ENCODE data around the gene LONP1. TPM values are rescaled to one million over a fixed set of nuclear protein-coding genes. Genes with fewer than 3 reads are reported as not detected.

LONP1 gene
- total and polyA plus RNA-seq, 2 of the 8 experiments (the other 6 are each of a cell fraction or from before 2014, with no cell fraction given): 98.1 to 117 TPM

DNA sequence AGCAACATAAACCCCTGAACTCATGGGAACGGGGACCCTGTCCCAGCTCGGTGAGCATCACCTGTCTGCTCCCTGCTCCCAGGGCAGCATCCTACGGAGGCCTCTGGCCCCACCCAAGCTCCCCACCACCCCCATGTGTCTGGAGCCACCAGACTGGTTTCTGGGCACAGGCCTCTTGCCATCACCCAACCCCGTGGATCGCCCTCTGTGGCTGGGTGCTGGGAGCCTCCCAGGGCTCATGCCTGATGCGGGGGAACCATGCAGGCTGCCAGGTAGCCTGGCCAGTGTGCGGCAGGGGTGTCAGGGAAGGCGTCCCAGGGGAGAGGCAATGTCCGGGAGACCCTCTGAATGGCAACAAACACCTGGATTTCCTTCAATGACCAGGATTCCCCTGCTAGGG, 42.4 kb downstream of the LONP1 start:
- Histone ChIP-seq H3K36me3 (ENCODE audit: control insufficient read depth in 2 of 4, insufficient read depth in 4 of 4, low read length in 3 of 4) (peaks cover 0 to 2% (median 0%) of the 10 kb centered on the region in 4 experiments; a peak in 1 of 8 replicates), H2BK20ac (ENCODE audit: low read length) (no peak overlapping the region), H3K14ac (ENCODE audit: insufficient read length) (no peak overlapping the region), H3K23me2 (ENCODE audit: low read depth, low read length) (peaks cover 22% of the 10 kb centered on the region; the same call in 1 of the 2 replicates), H3K79me1 (ENCODE audit: low read depth, low read length) (peaks cover 3% of the 10 kb centered on the region; the same call in 1 of the 2 replicates), H2BK15ac (ENCODE audit: low read length) (no peak overlapping the region), H3K18ac (ENCODE audit: extremely low read depth, low read length) (no peak overlapping the region), H4K5ac (ENCODE audit: insufficient read length, low read depth, low read length) (no peak overlapping the region), H3K4me2 (ENCODE audit: insufficient read depth in 1 of 2, low read depth in 2 of 2, low read length in 2 of 2) (no peak overlapping the region), H2AFZ (ENCODE audit: low read length) (no peak overlapping the region), H3K27me3 (replicated peaks in 1 of 4; ENCODE audit: control insufficient read depth in 3 of 4, extremely low read depth in 1 of 4, insufficient read depth in 3 of 4, low read length in 3 of 4) (no peaks in the 10 kb centered on the region), H2BK12ac (ENCODE audit: low read depth, low read length) (no peak overlapping the region), H3K9me3 (ENCODE audit: insufficient read depth in 2 of 2, low read depth in 1 of 2, low read length in 1 of 2) (no peaks in the 10 kb centered on the region), H2BK120ac (replicated peaks; ENCODE audit: low read depth, low read length) (no peak overlapping the region), H4K20me1 (replicated peaks in 1 of 2; ENCODE audit: control insufficient read depth in 1 of 2, insufficient read depth in 2 of 2, low read length in 2 of 2) (peaks cover 0 to 8% of the 10 kb centered on the region in 2 experiments), H4K8ac (ENCODE audit: extremely low read depth, insufficient read depth, low read length) (no peak overlapping the region), H4K91ac (replicated peaks; ENCODE audit: insufficient read length, low read length) (no peak overlapping the region), H3K9ac (replicated peaks in 1 of 4; ENCODE audit: extremely low read depth in 1 of 4, low read depth in 3 of 4, low read length in 3 of 4) (no peak overlapping the region), H3K79me2 (ENCODE audit: control insufficient read depth in 1 of 2, insufficient read depth in 2 of 2, low read length in 2 of 2) (no peaks in the 10 kb centered on the region), H2BK5ac (ENCODE audit: low read depth, low read length) (no peak overlapping the region), H2AK5ac (ENCODE audit: low read depth, low read length) (no peak overlapping the region), H3K23ac (ENCODE audit: insufficient read length) (no peak overlapping the region), H3K4ac (replicated peaks; ENCODE audit: insufficient read length, low read depth, low read length) (no peak overlapping the region), H3K27ac (ENCODE audit: low read depth, low read length) (no peak overlapping the region), H3K4me3 (ENCODE audit: extremely low read depth in 1 of 4, insufficient read depth in 2 of 4, low read depth in 3 of 4, low read length in 4 of 4) (no peak overlapping the region), H3K56ac (replicated peaks; ENCODE audit: insufficient read length, low read depth, low read length) (no peak overlapping the region), H3K4me1 (replicated peaks in 1 of 4; ENCODE audit: control insufficient read depth in 3 of 4, insufficient read depth in 4 of 4, low read length in 3 of 4) (peaks cover 0 to 14% (median 2%) of the 10 kb centered on the region in 4 experiments; a peak in 5 of 7 replicates)
- WGBS, 2 experiments (ENCODE audit: extremely low coverage in 1 of 2, insufficient coverage in 1 of 2, insufficient read length in 1 of 2, insufficient replicate concordance in 2 of 2, low coverage in 1 of 2, low lambda C conversion rate in 2 of 2, missing lambda C conversion rate in 1 of 2): 92% methylated on average over 9 of the region's 9 CpGs; no CpG with 5 or more reads in 1 of the 2 experiments
- TF ChIP-seq KDM1A (IDR thresholded peaks at IDR 0.05; ENCODE audit: borderline replicate concordance, low read length) (no peak), SUZ12 (IDR thresholded peaks at IDR 0.05; ENCODE audit: low read length) (no peak), ZNF274 (IDR thresholded peaks at IDR 0.05; ENCODE audit: borderline replicate concordance, extremely low read depth, low read length) (no peak), SIRT6 (IDR thresholded peaks at IDR 0.05; ENCODE audit: low read length) (no peak)
- DNase-seq (ENCODE audit: low read depth in 1 of 2, low spot score in 2 of 2) (no peak), FAIRE-seq (no peak)
- ChIA-PET CTCF (ENCODE audit: partially characterized antibody) (interaction anchor here (3.0 kb wide), 1 partner anchor 11 kb away, joined by 26 read pairs; the partner anchor contains the start of gene RPL36), POLR2A (ENCODE audit: partially characterized antibody) (interaction anchor here (1.4 to 4.1 kb wide), 5 partner anchors 9 to 41 kb away, joined by 3 to 51 read pairs (median 13); partner anchors contain the start of gene RPL36)

Data from H1 (cell line).